ENCODE measurements around the gene KIF1B.
"Not testable (repeated sequence)": the region's sequence is repeated elsewhere in the genome, so short reads cannot be mapped to it uniquely, and the experiment has no call there.

- not testable (repeated sequence) for TF ChIP-seq CTCF (IDR thresholded peaks at IDR 0.05); SIN3A (IDR thresholded peaks at IDR 0.05; ENCODE audit: borderline replicate concordance, insufficient read depth, low read depth, low read length); TCF7L2 (IDR thresholded peaks at IDR 0.05; ENCODE audit: low read depth, low read length); POLR2AphosphoS5 (IDR thresholded peaks at IDR 0.05; ENCODE audit: low read depth, low read length); REST (IDR thresholded peaks at IDR 0.05; ENCODE audit: insufficient read depth in 1 of 2, low read depth in 2 of 2, low read length in 1 of 2)
Observed at GRCh38 chr1:10251325-10252108, 41.1 kb downstream of the KIF1B start.

Data from Panc1 (cell line).